K562 (cell line): ENCODE data around the gene FBXW7. TPM values are rescaled to one million over a fixed set of nuclear protein-coding genes. Genes with fewer than 3 reads are reported as not detected.

ENCODE experiments used
- ATAC-seq: fragments of 200-7000 bp; cut with Tn5 transposase; 3 replicates; pipeline ENCODE4 v1.9.1; 2020; ENCODE audit warnings: moderate library complexity
- BruUV-seq: library from RNA; stranded (reverse); fragments of 400-500 nt; replicated peaks from 2 replicates; lab custom pipeline; 2021; lab: Mats Ljungman, UMichigan
- CTCF ChIA-PET: fragments of 300-600 bp; formaldehyde crosslinking; extraction: SDS; loops from one replicate; lab custom pipeline; 2021; ENCODE audit warnings: low intra/inter-chr PET ratio; lab: Yijun Ruan, JAX
- POLR2A ChIA-PET: fragments of 300-600, 350-650 bp; sonication (Branson Sonifier 250); formaldehyde crosslinking; extraction: SDS; loops from one replicate; lab custom pipeline; 2021; ENCODE audit warnings: antibody characterized with exemption, inconsistent platforms; lab: Yijun Ruan, JAX
- DNase-seq, 4 experiments: peaks; one replicate each; pipeline versions ENCODE4 v3.0.0 to v3.0.0-alpha.2; 2011 to 2018; ENCODE audit warnings: low spot score in 3 of 4, mixed read lengths in 3 of 4; ENCODE audit errors: extremely low read depth in 1 of 4
- FAIRE-seq: peaks from 2 replicates; lab custom pipeline; 2011; peaks lifted over from hg19 to GRCh38; lab: Jason Lieb, UNC
- H2AFZ ChIP-seq: 2 replicates; pipeline ENCODE4 v1.6.0; 2011; ENCODE audit warnings: low read depth, low read length, control low read depth, inconsistent platforms
- H3K27ac ChIP-seq: fragments of 200-600 bp; 3 replicates; pipeline ENCODE4 v1.8.0; 2011; ENCODE audit warnings: low read depth, mild to moderate bottlenecking, control low read depth, inconsistent platforms, low read length, moderate library complexity, mixed read lengths; ENCODE audit errors: extremely low read depth
- H3K27me3 ChIP-seq, 2 experiments: fragments of 300-600 bp in 1 of 2; 2 replicates in 1 of 2; 3 replicates in 1 of 2; pipeline versions ENCODE4 v1.6.0 to v1.8.0; 2011; ENCODE audit warnings: inconsistent platforms in 2 of 2, low read length in 2 of 2, mild to moderate bottlenecking in 1 of 2, mixed read lengths in 1 of 2, moderate library complexity in 1 of 2; ENCODE audit not compliant: control insufficient read depth in 2 of 2, insufficient read depth in 2 of 2
- H3K36me3 ChIP-seq: fragments of 300-600 bp; 3 replicates; pipeline ENCODE4 v1.8.0; 2011; ENCODE audit warnings: mild to moderate bottlenecking, low read length, inconsistent platforms; ENCODE audit not compliant: control insufficient read depth, insufficient read depth
- H3K4me1 ChIP-seq, 2 experiments: fragments of 200-600 bp in 1 of 2; replicated peaks in 1 of 2; 2 replicates in 1 of 2; 3 replicates in 1 of 2; pipeline versions ENCODE4 v1.5.1 to v1.8.0; 2011; ENCODE audit warnings: inconsistent platforms in 2 of 2, low read length in 2 of 2, mild to moderate bottlenecking in 1 of 2, mixed read lengths in 1 of 2, moderate library complexity in 1 of 2; ENCODE audit not compliant: control insufficient read depth in 2 of 2, insufficient read depth in 2 of 2
- H3K4me2 ChIP-seq: 2 replicates; pipeline ENCODE4 v1.6.1; 2011; ENCODE audit warnings: low read length, control low read depth, inconsistent platforms, mixed read lengths; ENCODE audit not compliant: insufficient read depth
- H3K4me3 ChIP-seq: fragments of 200-600 bp; sonication (generic), shearing (Covaris generic); 2 replicates; pipeline ENCODE4 v1.5.1; 2016; ENCODE audit warnings: control low read depth, inconsistent platforms
- H3K79me2 ChIP-seq: fragments of 200-600 bp; 3 replicates; pipeline ENCODE4 v1.8.0; 2011; ENCODE audit warnings: low read length, inconsistent platforms; ENCODE audit not compliant: control insufficient read depth, insufficient read depth
- H3K9ac ChIP-seq, 2 experiments: 2 replicates each; pipeline versions ENCODE4 v1.6.0 to v1.6.1; 2011; ENCODE audit warnings: low read depth in 2 of 2, low read length in 2 of 2, control low read depth in 1 of 2, inconsistent platforms in 1 of 2, mild to moderate bottlenecking in 1 of 2, mixed read lengths in 1 of 2; ENCODE audit not compliant: insufficient read depth in 1 of 2
- H3K9me1 ChIP-seq: one replicate; pipeline ENCODE4 v1.6.0; 2011; ENCODE audit warnings: inconsistent platforms, mild to moderate bottlenecking, low read length, moderate library complexity; ENCODE audit not compliant: control insufficient read depth, insufficient read depth
- H3K9me3 ChIP-seq: replicated peaks from 2 replicates; pipeline ENCODE4 v1.5.1; 2011; ENCODE audit warnings: low read depth, low read length, inconsistent platforms; ENCODE audit not compliant: control insufficient read depth, insufficient read depth
- H4K20me1 ChIP-seq: replicated peaks from 2 replicates; pipeline ENCODE4 v1.6.1; 2011; ENCODE audit warnings: low read length, inconsistent platforms, mixed read lengths; ENCODE audit not compliant: control insufficient read depth, insufficient read depth
- ADNP ChIP-seq: fragments of 200-800 bp; sonication (Bioruptor generic); IDR thresholded peaks from 2 replicates; pipeline ENCODE4 v1.6.1; 2016; ENCODE audit warnings: missing genetic modification characterization, missing compliant biosample characterization
- AFF4 ChIP-seq: sonication (generic); formaldehyde crosslinking; IDR thresholded peaks from 2 replicates; pipeline ENCODE4 v1.8.0; 2023; ENCODE audit warnings: mild to moderate bottlenecking, missing genetic modification reagents
- BRCA1 ChIP-seq, 2 experiments: fragments of 450-650 bp in 1 of 2; sonication (generic) in 1 of 2; formaldehyde crosslinking in 1 of 2; IDR thresholded peaks; 2 replicates each; pipeline versions ENCODE4 v1.5.0 to v1.6.1; 2017 to 2020; ENCODE audit warnings: mild to moderate bottlenecking in 1 of 2, missing genetic modification reagents in 1 of 2
- CBX3 ChIP-seq, 2 experiments: IDR thresholded peaks; 1 replicate in 1 of 2; 2 replicates in 1 of 2; pipeline ENCODE4 v1.6.1; 2012; ENCODE audit warnings: inconsistent platforms in 2 of 2, low read length in 2 of 2, borderline replicate concordance in 1 of 2, control low read depth in 1 of 2
- CHD2 ChIP-seq: IDR thresholded peaks from 2 replicates; pipeline ENCODE4 v1.6.1; 2011; ENCODE audit warnings: low read depth, low read length
- CREM ChIP-seq: IDR thresholded peaks from 2 replicates; pipeline ENCODE4 v1.6.1; 2014; ENCODE audit warnings: antibody characterized with exemption, low read depth
- E4F1 ChIP-seq: fragments of 250-450 bp; sonication (Bioruptor Pico); IDR thresholded peaks from 2 replicates; pipeline ENCODE4 v1.5.0; 2021; ENCODE audit warnings: mild to moderate bottlenecking, borderline replicate concordance
- HDAC6 ChIP-seq: IDR thresholded peaks from 2 replicates; pipeline ENCODE4 v1.6.1; 2012; ENCODE audit warnings: low read depth, mild to moderate bottlenecking, control low read depth, inconsistent platforms, low read length, moderate library complexity
- MED1 ChIP-seq: sonication (generic); formaldehyde crosslinking; IDR thresholded peaks from 2 replicates; pipeline ENCODE4 v1.8.1; 2023; ENCODE audit warnings: missing genetic modification reagents, borderline replicate concordance
- PHF21A ChIP-seq: fragments of 450-650 bp; IDR thresholded peaks from 2 replicates; pipeline ENCODE4 v1.6.1; 2017; ENCODE audit warnings: low read depth, borderline replicate concordance
- RNF219 ChIP-seq: fragments of 250-450 bp; sonication (Bioruptor Pico); IDR thresholded peaks from 2 replicates; pipeline ENCODE4 v1.5.0; 2022; ENCODE audit warnings: mild to moderate bottlenecking
- RUNX1 ChIP-seq: sonication (generic); IDR thresholded peaks from 2 replicates; pipeline ENCODE4 v1.6.1; 2016; ENCODE audit warnings: antibody characterized with exemption, low read depth
- STAG1 ChIP-seq: sonication (generic); formaldehyde crosslinking; IDR thresholded peaks from 2 replicates; pipeline ENCODE4 v1.5.0; 2020; ENCODE audit warnings: missing genetic modification reagents, borderline replicate concordance
- ZNF23 ChIP-seq: fragments of 250-450 bp; sonication (Bioruptor Pico); IDR thresholded peaks from 2 replicates; pipeline ENCODE4 v1.4.0; 2020; ENCODE audit warnings: mild to moderate bottlenecking
- ZNF274 ChIP-seq: IDR thresholded peaks from 2 replicates; pipeline ENCODE4 v1.6.1; 2011; ENCODE audit warnings: low read depth, mild to moderate bottlenecking, low read length, moderate library complexity, borderline replicate concordance
- WGBS: fragments of 100-300 bp; shearing (Covaris generic); methylation state at CpG from one replicate; pipeline ENCODE4 v1.1.6; 2016; ENCODE audit warnings: low coverage, mixed read lengths; ENCODE audit not compliant: insufficient coverage; ENCODE audit errors: missing lambda C conversion rate; 5-methylcytosine and 5-hydroxymethylcytosine counted together
- in situ Hi-C: fragments of 300-500 bp; cut with MboI; formaldehyde crosslinking; loops from 4 replicates; pipeline ENCODE4 v1.15.0; 2018; ENCODE audit warnings: inconsistent platforms, mixed read lengths
- intact Hi-C: fragments of 100-400 bp; cut with micrococcal nuclease; formaldehyde crosslinking; loops from 2 replicates; pipeline ENCODE4 v1.14.2; 2022
- polyA plus RNA-seq, 8 experiments: library from polyadenylated mRNA; depleted of rRNA in 4 of 8; stranded (reverse) in 5 of 8; unstranded in 3 of 8; fragments of >200 nt; fragmentation: Nextera tagmentation in 2 of 8; fragmentation: Illumina TruSeq in 1 of 8; extraction: Ambion mirVana in 2 of 8; extraction: Trizol in 1 of 8; gene quantifications; 2 replicates each; pipeline versions ENCODE4 v1.2.1 to v1.2.3, GENCODE V29; 2011 to 2014; ENCODE audit warnings: inconsistent platforms in 1 of 8, missing spikeins in 1 of 8
- total RNA-seq, 7 experiments: library from RNA; depleted of rRNA in 6 of 7; stranded (reverse); fragments of >200 nt in 6 of 7; fragmentation: Illumina TruSeq in 2 of 7; extraction: Trizol in 2 of 7; gene quantifications; 2 replicates each; pipeline versions ENCODE4 v1.2.1 to v1.2.3, GENCODE V29; 2011 to 2021; ENCODE audit warnings: low replicate concordance in 1 of 7

The FBXW7 gene
- total and polyA plus RNA-seq, 9 of the 15 experiments (the other 6 are each of a cell fraction or from before 2014, with no cell fraction given): 6.8 to 44.2 (median 16.4) TPM

GRCh38 chr4:152571770-152572169 lies 35.9 kb upstream of the FBXW7 start:
- in situ Hi-C loops: no loop called here
- 10% methylated on average over 1 of the region's 1 CpG for WGBS
- no peak overlapping the region for H3K9ac ChIP-seq
- peaks cover 0 to 3% of the 10 kb centered on the region in 2 experiments; a peak in 1 of 5 replicates for H3K4me1 ChIP-seq
- H3K9me3 ChIP-seq: no peaks in the 10 kb centered on the region
- H3K4me2 ChIP-seq: no peak overlapping the region
- H3K27me3 ChIP-seq: peaks cover 0 to 11% of the 10 kb centered on the region in 2 experiments; a peak in 2 of 5 replicates
- no peak overlapping the region for H3K4me3 ChIP-seq
- CTCF ChIA-PET: no interaction called here
- H3K36me3 ChIP-seq: no peaks in the 10 kb centered on the region
- intact Hi-C loops: no loop called here
- DNase-seq (no peak), ATAC-seq (no peak), FAIRE-seq (no peak)
- POLR2A ChIA-PET: interaction anchor here (0.6 kb wide), 1 partner anchor 11 kb away, joined by 3 read pairs; no protein-coding TSS in a partner anchor
- no peaks in the 10 kb centered on the region for H3K9me1 ChIP-seq
- H4K20me1 ChIP-seq: no peaks in the 10 kb centered on the region
- H3K79me2 ChIP-seq: no peaks in the 10 kb centered on the region
- H3K27ac ChIP-seq: no peak overlapping the region
- H2AFZ ChIP-seq: no peak overlapping the region
- no TSS peak for BruUV-seq
- TF ChIP-seq CBX3 (IDR thresholded peaks at IDR 0.05; ENCODE audit: borderline replicate concordance in 1 of 2, low read length in 2 of 2): no peak
- TF ChIP-seq ADNP (tag): no peak
- TF ChIP-seq HDAC6: no peak
- no peak for TF ChIP-seq BRCA1 (IDR thresholded peaks at IDR 0.05)
- TF ChIP-seq BRCA1 (CRISPR knock-in tag; IDR thresholded peaks at IDR 0.05): no peak
- TF ChIP-seq E4F1 (CRISPR knock-in tag): no peak
- no peak for TF ChIP-seq ZNF23 (CRISPR knock-in tag)
- TF ChIP-seq ZNF274: no peak
- no peak for TF ChIP-seq CHD2
- no peak for TF ChIP-seq RUNX1
- no peak for TF ChIP-seq STAG1 (CRISPR knock-in tag)
- no peak for TF ChIP-seq AFF4
- TF ChIP-seq MED1 (CRISPR knock-in tag): no peak
- no peak for TF ChIP-seq RNF219 (CRISPR knock-in tag)
- TF ChIP-seq CREM: no peak
- no peak for TF ChIP-seq PHF21A
